H54 (cell line): Measurements from ENCODE around the gene UTP18.
"Not testable (repeated sequence)": the region's sequence is repeated elsewhere in the genome, so short reads cannot be mapped to it uniquely, and the experiment has no call there.

Experiments
- DNase-seq: peaks from one replicate; pipeline ENCODE4 v3.0.0; 2011; ENCODE audit warnings: low spot score, mixed read lengths; ENCODE audit not compliant: insufficient read length
- FAIRE-seq: peaks from 3 replicates; lab custom pipeline; 2011; peaks lifted over from hg19 to GRCh38; lab: Jason Lieb, UNC
- POLR2A ChIP-seq: IDR thresholded peaks from 2 replicates; pipeline ENCODE4 v1.6.1; 2011; ENCODE audit warnings: low read depth, mild to moderate bottlenecking, low read length

UTP18 gene

DNA sequence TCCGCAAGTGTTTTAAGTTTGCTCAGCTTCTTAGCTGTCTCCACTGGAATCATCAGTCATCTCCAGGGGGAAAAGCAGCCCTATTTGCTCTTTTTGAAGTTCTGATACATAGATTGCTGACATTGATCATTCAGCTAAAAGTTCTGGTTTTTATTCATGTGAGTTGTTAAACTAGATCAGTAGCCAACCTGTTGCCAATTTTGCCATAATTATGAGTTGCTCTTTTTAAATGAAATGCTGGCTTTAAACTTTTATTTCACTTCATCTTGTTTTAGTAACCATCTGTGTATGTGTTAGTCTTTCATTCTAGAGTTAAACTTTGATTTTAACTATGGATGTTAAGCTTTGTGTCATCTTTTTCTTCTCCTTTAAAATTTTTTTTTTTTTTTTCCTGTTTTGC, 12.5 kb downstream of the UTP18 start:
- no peak for FAIRE-seq
- TF ChIP-seq POLR2A: no peak
- no peak for DNase-seq

GRCh38 chr17:51275381-51275780, 15.0 kb downstream of the UTP18 start:
- no peak for TF ChIP-seq POLR2A
- DNase-seq (no peak), FAIRE-seq (no peak)

GRCh38 chr17:51279183-51279582, 18.8 kb downstream of the UTP18 start:
- DNase-seq: no peak
- no peak for FAIRE-seq
- TF ChIP-seq POLR2A: no peak

DNA sequence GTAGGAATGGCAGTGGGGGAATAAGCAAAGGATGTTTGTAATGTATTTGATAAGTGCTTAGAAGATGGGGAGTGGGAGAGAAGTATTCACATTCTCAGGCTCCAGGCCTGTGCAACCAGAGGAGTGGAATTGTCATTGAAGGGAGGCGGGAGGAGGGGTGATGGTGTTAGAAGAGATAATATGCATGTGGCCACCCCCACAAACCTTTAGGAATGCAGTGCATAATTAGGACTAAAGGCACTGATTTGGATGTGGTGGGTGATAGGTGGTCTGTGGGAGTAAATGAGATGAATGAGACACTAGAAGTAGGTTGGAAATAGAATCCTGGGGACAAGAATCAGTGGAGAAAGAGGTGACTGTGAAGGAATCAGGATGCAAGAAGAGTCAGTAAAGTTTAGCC, 27.1 kb downstream of the UTP18 start:
- FAIRE-seq (no peak), DNase-seq (no peak)
- no peak for TF ChIP-seq POLR2A

- no peak for FAIRE-seq
- no peak for DNase-seq
- TF ChIP-seq POLR2A: no peak
Observed at GRCh38 chr17:51289696-51290111, 29.4 kb downstream of the UTP18 start.

GRCh38 chr17:51294338-51294737, 34.0 kb downstream of the UTP18 start:
- FAIRE-seq, DNase-seq: not testable (repeated sequence)

DNA sequence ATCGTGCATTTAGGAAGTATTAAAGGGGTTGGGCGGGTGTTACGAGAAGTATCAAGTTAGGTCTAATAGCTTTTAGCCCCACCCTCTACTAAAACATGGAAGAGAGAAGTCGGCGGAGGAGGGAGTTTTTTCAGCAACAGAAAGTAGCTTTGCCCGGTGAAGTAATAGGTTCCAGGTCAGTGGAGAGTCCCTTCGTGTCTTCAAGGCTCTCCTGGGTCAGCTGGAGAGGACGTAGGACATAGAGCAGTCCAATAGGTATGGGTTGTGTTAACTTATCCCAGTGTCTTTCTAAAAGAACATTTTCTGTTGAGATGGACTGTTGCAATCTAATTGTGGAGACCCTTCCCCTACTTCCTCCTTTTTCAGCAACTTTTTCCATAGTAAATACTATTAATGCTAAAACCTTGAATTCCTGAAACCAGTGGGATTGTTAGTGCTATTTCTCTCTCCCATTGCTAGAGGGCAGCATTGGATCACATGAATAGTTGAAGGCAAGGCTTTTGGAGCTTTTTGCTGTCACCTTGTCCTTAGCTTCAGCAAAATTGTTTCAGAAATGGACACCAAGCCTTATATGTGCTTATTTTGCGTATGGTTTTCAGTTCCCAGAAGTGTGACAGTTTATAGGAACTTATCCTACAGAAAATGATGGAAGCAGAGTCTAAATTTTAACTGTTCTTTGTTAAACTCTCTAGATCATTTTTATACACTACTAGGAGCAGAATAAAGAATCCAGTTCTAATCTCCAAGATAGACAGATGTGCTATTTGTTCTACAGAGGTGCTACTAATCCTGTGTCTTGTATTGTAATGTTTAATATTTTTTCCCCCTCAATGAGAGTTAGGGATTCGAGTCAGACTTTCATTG, 38.4 kb downstream of the UTP18 start:
- FAIRE-seq: peak; percentile 85

GRCh38 chr17:51299859-51300258, 39.5 kb downstream of the UTP18 start:
- FAIRE-seq: peak; percentile 23
- no peak for DNase-seq
- TF ChIP-seq POLR2A: no peak

More for the DNA sequence above, 38.4 kb downstream of the UTP18 start:
- DNase-seq: peak; percentile 16
- no peak for TF ChIP-seq POLR2A

DNA sequence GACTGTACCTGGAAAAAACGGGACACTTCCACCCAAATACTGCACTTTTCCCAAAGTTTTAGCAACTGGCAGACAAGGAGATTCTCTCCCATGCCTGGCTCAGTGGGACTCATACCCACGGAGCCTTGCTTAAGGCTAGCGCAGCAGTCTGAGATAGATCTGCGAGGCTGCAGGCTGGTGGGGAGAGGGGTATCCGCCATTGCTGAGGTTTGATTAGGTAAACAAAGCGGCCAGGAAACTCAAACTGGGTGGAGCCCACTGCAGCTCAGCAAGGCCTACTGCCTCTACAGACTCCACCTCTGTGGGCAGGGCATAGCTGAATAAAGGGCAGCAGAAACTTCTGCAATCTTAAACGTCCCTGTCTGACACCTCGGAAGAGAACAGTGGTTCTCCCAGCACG, 44.8 kb downstream of the UTP18 start:
- FAIRE-seq (no peak), DNase-seq (no peak)
- TF ChIP-seq POLR2A: no peak

- DNase-seq, FAIRE-seq: not testable (repeated sequence)
Observed at GRCh38 chr17:51312003-51312402, 51.7 kb downstream of the UTP18 start.

GRCh38 chr17:51319186-51319585, 58.8 kb downstream of the UTP18 start:
- FAIRE-seq (no peak), DNase-seq (no peak)
- no peak for TF ChIP-seq POLR2A

DNA sequence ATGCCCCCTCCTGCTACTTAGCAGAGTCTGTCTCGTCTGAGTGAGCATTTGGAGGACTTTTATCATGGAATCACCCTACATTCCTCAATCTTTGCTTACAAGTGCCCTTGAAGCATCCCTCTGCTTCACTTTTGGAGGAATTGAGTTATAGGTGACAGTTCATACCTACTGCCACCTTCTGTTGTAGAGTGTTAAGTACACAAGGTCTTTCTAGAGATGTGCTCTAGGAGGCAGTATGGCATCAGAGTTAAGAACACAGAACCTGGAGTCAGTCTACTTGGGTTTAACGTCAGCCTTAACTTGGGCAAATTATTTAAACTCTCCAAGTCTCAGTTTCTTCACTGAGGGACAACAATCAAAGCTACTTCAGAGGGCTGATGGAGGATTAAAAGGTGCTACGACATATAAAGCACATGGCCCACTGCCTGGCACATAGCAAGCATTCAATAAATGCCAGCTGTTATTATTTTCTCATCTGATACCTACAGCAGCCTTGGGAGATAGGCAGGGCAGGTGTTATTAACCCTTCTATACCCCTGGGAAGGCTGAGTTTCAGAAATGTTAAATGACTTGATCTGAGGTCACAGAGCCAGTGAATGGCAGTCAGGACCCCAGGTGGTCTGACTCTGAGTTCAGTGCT, 62.2 kb downstream of the UTP18 start:
- FAIRE-seq (no peak), DNase-seq (no peak)
- TF ChIP-seq POLR2A: no peak

DNA sequence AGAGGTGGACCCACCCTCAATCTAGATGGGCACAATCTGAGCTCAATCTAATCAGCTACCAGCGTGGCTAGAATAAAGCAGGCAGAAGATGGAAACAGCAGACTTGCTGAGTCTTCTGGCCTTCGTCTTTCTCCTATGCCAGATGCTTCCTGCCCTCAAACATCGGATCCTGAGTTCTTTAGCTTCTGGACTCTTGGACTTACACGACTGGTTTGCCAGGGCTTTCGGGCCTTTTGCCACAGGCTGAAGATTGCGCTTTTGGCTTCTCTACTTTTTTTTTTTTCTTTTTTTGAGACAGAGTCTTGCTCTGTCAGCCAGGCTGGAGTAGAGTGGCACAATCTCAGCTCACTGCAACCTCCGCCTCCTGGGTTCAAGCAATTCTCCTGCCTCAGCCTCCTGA, 65.1 kb downstream of the UTP18 start:
- FAIRE-seq (no peak), DNase-seq (no peak)
- TF ChIP-seq POLR2A: no peak

- not testable (repeated sequence) for FAIRE-seq, DNase-seq
Observed at GRCh38 chr17:51330861-51331503, 70.6 kb downstream of the UTP18 start.
